Activated T-helper 2 cell treated with anti-CD3 and anti-CD28 coated beads, Interferon-gamma antibody, Interleukin-2, Interleukin-4, amounts not matched to agents 10 μg/mL and 5 μg/mL and 100 μg/mL, durations not matched to agents 14 hours and 24 hours and 36 hours (primary cell): ENCODE data around the gene CFAP100. TPM values are rescaled to one million over a fixed set of nuclear protein-coding genes. Genes with fewer than 3 reads are reported as not detected.

Experiments
- DNase-seq: peaks from one replicate; pipeline ENCODE4 v3.0.0; 2021; ENCODE audit warnings: low spot score
- H3K27ac Mint-ChIP-seq: one replicate; pipeline ENCODE4 v1.8.0; 2021; ENCODE audit warnings: mixed read lengths
- H3K27me3 Mint-ChIP-seq: one replicate; pipeline ENCODE4 v1.8.0; 2021; ENCODE audit warnings: low read depth, mixed read lengths
- H3K36me3 Mint-ChIP-seq: one replicate; pipeline ENCODE4 v1.8.0; 2021; ENCODE audit warnings: low read depth, mixed read lengths
- H3K4me1 Mint-ChIP-seq: one replicate; pipeline ENCODE4 v1.8.0; 2021; ENCODE audit warnings: low read depth, mixed read lengths
- H3K4me3 Mint-ChIP-seq: one replicate; pipeline ENCODE4 v1.8.0; 2021; ENCODE audit warnings: low read depth, mild to moderate bottlenecking, moderate library complexity, mixed read lengths
- H3K9me3 Mint-ChIP-seq: one replicate; pipeline ENCODE4 v1.8.0; 2021; ENCODE audit warnings: mixed read lengths
- intact Hi-C: fragments of 100-400 bp; cut with micrococcal nuclease; formaldehyde crosslinking; loops from one replicate; pipeline ENCODE4 v1.15.1; 2023
- total RNA-seq: library from RNA; stranded (reverse); gene quantifications from 2 replicates; pipeline ENCODE4 v1.2.3, GENCODE V29; 2022

CFAP100 gene
- total RNA-seq, 1 donor from 2014 or later = not detected

- Mint-ChIP-seq H3K4me3 (no peak overlapping the region), H3K27me3 (peaks cover 49% of the 10 kb centered on the region), H3K27ac (no peak overlapping the region), H3K36me3 (no peaks in the 10 kb centered on the region), H3K4me1 (peaks cover 3% of the 10 kb centered on the region), H3K9me3 (no peaks in the 10 kb centered on the region)
- intact Hi-C loops = no loop called here
- DNase-seq = no peak
These were observed 2.5 kb upstream of the CFAP100 start for GRCh38 chr3:126392246-126392645.

DNA sequence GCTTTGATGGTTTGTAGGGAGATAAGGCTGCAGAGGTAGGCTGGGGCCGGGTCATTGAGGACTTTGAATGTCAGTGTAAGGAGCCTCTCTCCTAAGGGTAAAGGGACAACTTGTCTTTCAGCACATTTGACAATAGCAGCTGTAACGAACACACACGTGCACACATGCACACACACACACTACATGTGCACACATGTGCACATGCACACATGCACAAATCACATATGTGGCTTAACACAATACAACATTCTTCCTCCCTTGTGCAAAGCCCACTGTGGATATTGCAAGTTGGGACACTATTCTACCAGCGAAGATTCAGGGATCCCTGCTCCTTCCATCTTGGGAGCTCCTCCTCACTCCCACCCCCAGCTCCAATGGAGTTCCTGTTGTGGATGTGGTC is 1.1 kb upstream of the CFAP100 start:
- H3K27me3 Mint-ChIP-seq = peaks cover 43% of the 10 kb centered on the region
- no peak for DNase-seq

GRCh38 chr3:126394977-126395321 is 240 bp downstream of the CFAP100 start:
- Mint-ChIP-seq H3K4me3 (no peak overlapping the region), H3K36me3 (no peaks in the 10 kb centered on the region), H3K27ac (no peak overlapping the region), H3K27me3 (peaks cover 36% of the 10 kb centered on the region), H3K4me1 (no peaks in the 10 kb centered on the region), H3K9me3 (no peaks in the 10 kb centered on the region)
- no peak for DNase-seq
- intact Hi-C loops = no loop called here

More for the DNA sequence above, 1.1 kb upstream of the CFAP100 start:
- Mint-ChIP-seq H3K27ac (no peak overlapping the region), H3K4me1 (peaks cover 3% of the 10 kb centered on the region), H3K4me3 (no peak overlapping the region), H3K36me3 (no peaks in the 10 kb centered on the region), H3K9me3 (no peaks in the 10 kb centered on the region)
- intact Hi-C loops = no loop called here

- no peaks in the 10 kb centered on the region for H3K36me3 Mint-ChIP-seq
- no peaks in the 10 kb centered on the region for H3K9me3 Mint-ChIP-seq
- peaks cover 32% of the 10 kb centered on the region for H3K27me3 Mint-ChIP-seq
- no peaks in the 10 kb centered on the region for H3K4me1 Mint-ChIP-seq
- intact Hi-C loops = no loop called here
- no peak overlapping the region for H3K4me3 Mint-ChIP-seq
- no peak overlapping the region for H3K27ac Mint-ChIP-seq
- DNase-seq = no peak
These were observed 1.3 kb downstream of the CFAP100 start for GRCh38 chr3:126395846-126396513.

DNA sequence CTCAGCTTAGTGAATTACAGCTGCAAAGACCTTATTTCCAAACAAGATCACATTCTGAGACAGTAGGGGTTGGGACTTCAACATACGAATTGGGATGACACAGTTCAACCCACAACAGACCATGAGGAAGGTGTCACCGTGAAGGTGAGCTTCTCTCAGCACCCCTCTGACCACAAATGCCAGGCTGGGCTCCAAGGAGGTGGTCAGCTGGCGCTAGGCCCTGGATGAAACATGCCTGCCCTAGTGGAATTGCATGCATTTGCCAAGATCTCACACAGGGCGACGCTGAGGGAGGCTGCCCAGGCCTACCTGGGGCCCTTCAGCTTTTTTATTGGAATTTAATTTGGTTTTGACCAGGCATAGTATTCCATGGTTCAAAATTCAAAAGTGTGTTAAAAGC is 1.8 kb downstream of the CFAP100 start:
- Mint-ChIP-seq H3K9me3 (no peaks in the 10 kb centered on the region), H3K4me3 (no peak overlapping the region), H3K36me3 (no peaks in the 10 kb centered on the region), H3K4me1 (no peaks in the 10 kb centered on the region), H3K27ac (no peak overlapping the region), H3K27me3 (peaks cover 27% of the 10 kb centered on the region)
- DNase-seq = no peak
- intact Hi-C loops = no loop called here

DNA sequence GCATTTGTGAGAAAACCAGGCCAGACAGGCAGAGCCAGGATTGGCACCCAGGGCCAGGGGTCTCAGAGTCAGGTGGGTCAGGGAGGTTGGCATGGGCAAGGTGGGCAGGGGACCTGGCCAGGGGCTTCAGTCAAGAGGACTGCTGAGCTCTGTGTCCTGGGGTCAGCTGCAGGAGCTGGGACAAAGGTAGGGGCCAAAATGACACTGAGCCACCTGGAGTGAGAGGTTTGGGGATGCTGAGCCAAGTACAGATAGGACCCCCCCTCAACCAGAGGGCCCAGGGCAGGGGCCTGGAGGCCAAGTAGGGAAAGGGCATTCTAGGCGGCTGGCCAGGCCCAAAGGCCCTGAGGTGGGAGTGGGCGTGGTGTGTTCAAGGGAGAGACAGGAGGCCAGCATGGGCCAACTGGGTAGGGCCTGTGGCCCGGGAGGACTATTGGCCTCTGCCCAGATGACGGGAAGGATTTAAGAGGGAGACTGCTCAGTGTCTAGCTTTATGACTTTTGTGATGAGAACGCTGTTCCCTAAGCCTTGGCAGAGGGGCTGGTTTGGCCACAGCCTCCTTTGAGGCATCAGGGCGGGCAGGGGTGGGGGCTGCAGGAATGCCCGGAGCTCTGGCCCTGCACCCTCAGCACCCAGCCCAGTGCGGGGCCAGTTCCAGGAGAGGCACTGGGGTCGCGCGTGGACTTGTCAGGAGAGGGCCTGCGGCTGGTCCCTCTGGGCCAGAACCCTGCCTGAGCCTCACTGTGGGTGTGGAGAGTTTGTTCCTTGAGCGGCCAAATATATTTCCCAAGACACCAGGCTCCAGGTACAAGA is 3.1 kb downstream of the CFAP100 start:
- H3K27ac Mint-ChIP-seq = no peak overlapping the region
- H3K4me1 Mint-ChIP-seq = no peaks in the 10 kb centered on the region
- no peak overlapping the region for H3K4me3 Mint-ChIP-seq
- H3K36me3 Mint-ChIP-seq = no peaks in the 10 kb centered on the region
- DNase-seq = no peak
- peaks cover 17% of the 10 kb centered on the region for H3K27me3 Mint-ChIP-seq
- no peaks in the 10 kb centered on the region for H3K9me3 Mint-ChIP-seq
- intact Hi-C loops = no loop called here

- Mint-ChIP-seq H3K9me3 (no peaks in the 10 kb centered on the region), H3K4me1 (no peaks in the 10 kb centered on the region), H3K4me3 (no peak overlapping the region), H3K36me3 (no peaks in the 10 kb centered on the region), H3K27ac (no peak overlapping the region), H3K27me3 (peaks cover 8% of the 10 kb centered on the region)
- no peak for DNase-seq
- intact Hi-C loops = no loop called here
These were observed 4.0 kb downstream of the CFAP100 start for GRCh38 chr3:126398423-126399350.

DNA sequence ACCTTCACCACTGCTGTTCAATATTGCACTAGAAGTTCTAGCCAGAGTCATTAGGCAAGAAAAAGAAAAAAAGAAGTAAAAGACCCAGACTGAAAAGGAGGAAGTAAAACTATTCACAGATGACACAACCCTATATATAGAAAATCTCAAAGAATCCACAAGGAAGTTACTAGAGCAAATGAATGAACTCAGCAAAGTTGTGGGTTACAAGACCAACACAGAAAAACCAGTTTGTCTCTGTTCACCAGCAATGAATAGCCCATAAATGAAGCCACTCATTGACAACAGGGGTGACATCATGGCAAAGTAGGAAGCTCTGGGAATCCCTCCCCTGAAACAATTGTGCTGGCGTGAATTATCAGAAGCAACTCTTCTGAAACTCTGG is 4.6 kb downstream of the CFAP100 start:
- Mint-ChIP-seq H3K27me3 (peaks cover 3% of the 10 kb centered on the region), H3K4me3 (no peak overlapping the region), H3K27ac (no peak overlapping the region), H3K4me1 (no peaks in the 10 kb centered on the region), H3K9me3 (no peaks in the 10 kb centered on the region), H3K36me3 (no peaks in the 10 kb centered on the region)
- no peak for DNase-seq
- intact Hi-C loops = no loop called here

GRCh38 chr3:126399756-126400155 is 5.0 kb downstream of the CFAP100 start:
- Mint-ChIP-seq H3K36me3 (no peaks in the 10 kb centered on the region), H3K27me3 (peaks cover 3% of the 10 kb centered on the region), H3K4me3 (no peak overlapping the region), H3K4me1 (no peaks in the 10 kb centered on the region), H3K9me3 (no peaks in the 10 kb centered on the region), H3K27ac (no peak overlapping the region)
- intact Hi-C loops = no loop called here
- DNase-seq = no peak

DNA sequence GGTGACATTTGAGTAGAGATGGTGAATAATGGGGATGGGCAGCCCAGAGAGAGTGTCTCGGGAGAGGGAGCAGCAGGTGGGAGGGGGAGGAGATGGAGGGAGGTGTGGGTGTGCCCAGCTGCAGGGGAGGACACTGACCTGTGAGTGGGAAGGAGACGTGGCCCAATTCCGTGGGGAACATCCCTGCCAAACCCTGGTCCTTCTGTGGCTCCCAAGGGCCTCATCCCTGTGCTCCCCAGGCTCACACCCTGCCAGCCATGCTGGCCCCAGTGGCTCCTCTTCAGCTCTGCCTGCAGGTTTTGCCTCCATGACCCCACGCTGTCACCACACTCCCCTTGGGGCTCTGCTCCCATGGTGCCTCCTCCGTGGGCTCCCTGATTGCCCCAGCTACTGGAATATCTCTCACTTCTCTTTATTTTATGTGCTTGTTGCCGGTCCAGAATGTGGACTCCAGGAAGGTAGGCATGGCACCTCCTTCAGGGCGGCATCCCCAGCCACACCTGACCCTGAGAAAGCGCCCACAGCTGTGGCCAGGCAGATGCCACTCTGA is 7.0 kb downstream of the CFAP100 start:
- Mint-ChIP-seq H3K36me3 (no peaks in the 10 kb centered on the region), H3K9me3 (no peaks in the 10 kb centered on the region)
- intact Hi-C loops = no loop called here

GRCh38 chr3:126402178-126402577 is 7.5 kb downstream of the CFAP100 start:
- H3K27me3 Mint-ChIP-seq = no peaks in the 10 kb centered on the region
- H3K9me3 Mint-ChIP-seq = no peaks in the 10 kb centered on the region
- no peaks in the 10 kb centered on the region for H3K36me3 Mint-ChIP-seq
- no peak overlapping the region for H3K4me3 Mint-ChIP-seq
- no peak overlapping the region for H3K27ac Mint-ChIP-seq
- no peak for DNase-seq
- intact Hi-C loops = no loop called here
- no peaks in the 10 kb centered on the region for H3K4me1 Mint-ChIP-seq

More for the DNA sequence above, 7.0 kb downstream of the CFAP100 start:
- no peaks in the 10 kb centered on the region for H3K4me1 Mint-ChIP-seq
- no peak overlapping the region for H3K27ac Mint-ChIP-seq
- no peak for DNase-seq
- H3K27me3 Mint-ChIP-seq = no peaks in the 10 kb centered on the region
- no peak overlapping the region for H3K4me3 Mint-ChIP-seq

DNA sequence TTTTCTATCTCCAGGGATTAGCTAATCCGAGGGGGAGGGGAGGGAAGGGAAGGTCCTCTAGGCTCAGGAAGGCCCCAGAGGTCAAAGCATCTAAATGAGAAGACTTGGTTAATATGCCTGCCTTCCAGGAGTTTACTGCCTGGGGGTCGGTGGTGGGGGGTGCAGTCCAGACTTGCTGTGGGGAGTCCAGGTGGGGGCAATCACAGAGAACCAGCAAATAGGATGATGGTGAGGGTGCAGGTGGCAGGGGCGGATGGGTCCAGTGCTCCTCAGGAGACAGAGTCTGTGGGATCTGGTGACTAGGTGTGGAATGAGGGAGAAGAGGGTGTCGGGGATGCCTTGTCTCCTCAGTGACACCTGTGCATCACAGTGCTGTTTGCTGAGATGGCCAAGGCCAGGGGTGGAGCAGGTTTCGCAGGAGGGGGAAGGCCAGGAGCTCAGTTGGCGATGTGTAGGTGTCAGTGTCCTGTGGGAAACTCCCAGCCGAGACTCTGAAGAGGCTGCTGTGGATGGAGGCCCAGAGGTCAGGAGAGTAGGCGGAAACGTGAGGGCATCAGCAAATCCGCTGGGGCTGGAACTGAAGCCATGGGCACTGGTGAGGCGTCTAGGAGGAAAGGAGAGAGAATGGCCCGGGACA is 8.1 kb downstream of the CFAP100 start:
- intact Hi-C loops = no loop called here
- H3K36me3 Mint-ChIP-seq = no peaks in the 10 kb centered on the region
- H3K4me3 Mint-ChIP-seq = no peak overlapping the region
- H3K9me3 Mint-ChIP-seq = no peaks in the 10 kb centered on the region
- H3K27ac Mint-ChIP-seq = no peak overlapping the region
- H3K4me1 Mint-ChIP-seq = no peaks in the 10 kb centered on the region
- H3K27me3 Mint-ChIP-seq = no peaks in the 10 kb centered on the region
- DNase-seq = no peak
